HG03060 (cell line): ENCODE measurements around the gene PPP1R11.
"Not testable (repeated sequence)": the region's sequence is repeated elsewhere in the genome, so short reads cannot be mapped to it uniquely, and the experiment has no call there.

Experiments used
- ATAC-seq: cut with Tn5 transposase; IDR thresholded peaks from one replicate; pipeline ENCODE4 v1.9.1; 2021; ENCODE audit warnings: low read depth, moderate number of reproducible peaks; ENCODE audit not compliant: unreplicated experiment

The PPP1R11 gene, protein sequence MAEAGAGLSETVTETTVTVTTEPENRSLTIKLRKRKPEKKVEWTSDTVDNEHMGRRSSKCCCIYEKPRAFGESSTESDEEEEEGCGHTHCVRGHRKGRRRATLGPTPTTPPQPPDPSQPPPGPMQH

DNA sequence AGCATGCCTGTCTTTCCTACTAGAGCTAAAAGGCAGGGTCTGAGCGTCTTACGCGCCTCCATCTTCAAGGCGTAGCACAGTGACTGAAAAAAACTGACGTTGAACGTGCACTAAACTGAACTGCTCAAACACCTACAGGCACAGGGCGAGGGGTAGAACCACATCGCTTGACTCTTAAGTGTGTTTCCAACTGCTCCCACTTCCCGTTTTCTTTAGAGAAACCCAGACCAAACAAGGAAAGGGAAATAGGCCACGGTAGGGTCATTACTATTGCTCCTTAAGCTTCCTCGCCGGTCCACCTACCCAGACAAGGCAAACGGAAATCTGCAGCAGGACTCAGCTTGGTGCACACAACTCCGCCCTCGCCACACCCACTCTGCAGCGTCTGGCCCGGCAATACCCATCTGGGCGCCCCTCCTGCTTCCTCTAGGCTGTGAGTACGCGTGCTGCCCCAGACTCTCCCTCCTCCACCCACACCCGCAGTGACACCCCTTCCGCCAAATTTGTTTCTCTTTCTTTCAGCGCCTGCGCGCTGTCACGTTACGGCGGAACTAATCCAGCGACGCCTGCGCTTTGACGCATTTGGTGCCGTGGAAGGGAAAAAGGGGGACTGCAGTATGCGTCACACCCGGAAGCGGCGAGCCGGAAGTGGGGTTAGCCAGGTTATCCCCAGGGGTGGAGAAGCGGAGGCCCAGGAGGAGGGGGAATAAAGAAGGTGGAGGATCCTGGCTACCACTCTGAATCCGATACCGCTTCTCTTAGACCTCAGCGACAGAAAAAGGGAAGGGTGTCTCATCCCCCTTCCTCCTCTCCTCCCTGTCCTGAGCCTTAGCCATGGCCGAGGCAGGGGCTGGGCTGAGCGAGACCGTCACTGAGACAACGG, at the start of gene PPP1R11:
TSS of gene PPP1R11 (plus strand) at position 622 of the 883 bp plus-strand sequence. CDS start at position 835, 213 bp downstream.
- ATAC-seq: peak; percentile 90

DNA sequence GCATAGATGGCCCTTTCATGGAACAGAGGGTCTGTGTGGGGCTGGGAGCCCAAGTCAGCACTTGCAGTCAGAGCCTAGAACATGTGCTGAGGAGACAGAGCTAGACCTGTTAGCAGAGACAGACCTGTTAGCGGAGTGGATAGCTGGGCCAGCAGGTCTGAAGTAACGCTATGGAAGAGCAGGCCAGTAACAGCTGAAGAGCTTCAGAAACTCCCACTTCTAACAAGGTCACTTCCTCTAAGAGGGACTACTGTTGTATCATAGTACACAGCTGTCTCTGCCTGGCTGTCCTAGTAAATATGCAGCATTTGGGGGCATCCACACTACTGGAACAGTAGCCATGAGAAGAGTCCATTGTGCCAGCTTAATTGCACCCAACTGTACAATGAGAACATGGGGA, 47.2 kb upstream of the PPP1R11 start:
- no peak for ATAC-seq

DNA sequence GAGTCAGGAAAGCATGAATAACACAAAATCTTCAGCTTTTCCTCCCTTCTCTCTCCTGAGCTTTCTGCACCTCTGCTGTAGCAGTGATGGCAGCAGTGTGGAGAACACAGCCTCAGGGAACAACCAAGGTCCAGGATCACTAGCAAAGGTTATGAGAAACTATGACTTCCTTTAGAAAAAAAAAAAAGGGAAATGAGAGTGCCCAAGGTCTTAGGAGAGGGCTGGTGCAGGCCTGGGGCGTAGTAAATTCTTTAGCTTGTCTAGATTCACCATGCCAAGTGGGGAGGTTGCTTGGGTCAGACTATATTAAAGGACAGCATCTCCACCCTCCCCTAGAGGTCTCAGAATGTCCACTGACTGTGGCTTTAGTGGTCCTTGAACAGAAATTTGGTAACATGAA, 46.4 kb upstream of the PPP1R11 start:
- no peak for ATAC-seq

DNA sequence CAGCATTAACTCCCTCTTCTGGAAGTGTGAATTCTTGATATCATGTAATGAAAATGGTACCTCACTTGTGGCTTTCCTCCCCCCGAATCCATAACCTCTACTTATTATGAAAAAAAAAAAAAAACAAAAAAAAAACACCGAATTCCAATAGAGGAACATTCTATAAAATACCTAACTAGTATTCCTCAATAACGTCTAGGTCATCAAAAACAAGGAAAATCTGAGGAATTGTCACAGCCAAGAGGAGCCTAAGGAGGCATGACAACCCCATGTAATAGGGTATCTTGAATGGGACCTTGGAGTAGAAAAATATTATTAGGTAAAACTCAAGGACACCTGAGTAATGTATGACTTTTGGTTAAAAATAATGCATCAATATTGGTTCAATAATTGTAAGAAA, 44.8 kb upstream of the PPP1R11 start:
- no peak for ATAC-seq

DNA sequence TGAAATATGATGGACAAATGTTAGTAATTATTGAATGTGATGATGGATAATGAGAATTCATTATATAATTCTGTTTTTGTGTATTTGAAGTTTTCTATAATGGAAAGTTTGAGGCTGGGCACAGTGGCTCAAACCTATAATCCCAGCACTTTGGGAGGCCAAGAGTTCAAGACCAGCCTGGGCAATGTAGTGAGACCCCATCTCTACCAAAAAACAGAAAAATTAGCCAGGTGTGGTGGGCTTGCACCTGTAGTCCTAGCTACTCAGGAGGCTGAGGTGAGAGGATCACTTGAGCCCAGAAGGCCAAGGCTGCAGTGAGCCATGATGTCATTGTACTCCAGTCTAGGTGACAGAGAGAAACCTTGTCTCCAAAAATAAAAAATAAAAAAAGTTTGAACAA, 44.3 kb upstream of the PPP1R11 start:
- not testable (repeated sequence) for ATAC-seq

DNA sequence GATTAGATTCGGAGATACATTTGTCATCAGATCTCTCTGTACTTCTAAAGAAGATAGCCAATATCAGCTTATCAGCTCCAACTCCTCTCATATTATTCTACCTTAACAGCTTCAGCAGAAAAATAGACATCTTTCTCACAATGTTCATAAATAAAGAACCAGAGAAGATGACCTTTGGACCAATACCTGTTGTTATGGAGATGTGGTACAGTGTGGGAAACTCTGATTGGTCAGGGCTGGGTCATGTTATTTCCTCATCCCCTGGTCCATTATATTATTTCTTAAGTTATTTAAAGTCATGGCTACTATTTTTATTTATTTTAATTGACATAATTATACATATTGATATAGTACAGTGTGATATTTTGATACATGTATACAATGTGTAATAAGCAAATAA, 41.8 kb upstream of the PPP1R11 start:
- ATAC-seq: no peak

DNA sequence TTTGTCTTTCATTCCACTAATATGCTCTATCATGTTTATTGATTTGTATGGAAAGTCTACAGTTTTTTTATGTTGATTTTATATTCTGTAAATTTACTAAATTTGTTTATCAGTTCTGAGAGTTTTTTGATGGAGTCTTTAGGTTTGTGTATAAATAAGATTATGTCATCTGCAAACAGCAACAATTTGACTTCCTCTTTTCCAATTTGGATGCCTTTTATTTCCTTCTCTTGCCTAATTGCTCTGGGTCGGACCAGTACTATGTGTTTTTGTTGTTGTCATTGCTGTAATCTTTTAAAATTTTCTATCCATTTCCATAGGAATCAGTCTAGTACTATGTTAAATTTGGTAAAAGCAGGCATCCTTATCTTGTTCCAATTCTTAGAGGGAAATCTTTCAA, 37.4 kb upstream of the PPP1R11 start:
- no peak for ATAC-seq

DNA sequence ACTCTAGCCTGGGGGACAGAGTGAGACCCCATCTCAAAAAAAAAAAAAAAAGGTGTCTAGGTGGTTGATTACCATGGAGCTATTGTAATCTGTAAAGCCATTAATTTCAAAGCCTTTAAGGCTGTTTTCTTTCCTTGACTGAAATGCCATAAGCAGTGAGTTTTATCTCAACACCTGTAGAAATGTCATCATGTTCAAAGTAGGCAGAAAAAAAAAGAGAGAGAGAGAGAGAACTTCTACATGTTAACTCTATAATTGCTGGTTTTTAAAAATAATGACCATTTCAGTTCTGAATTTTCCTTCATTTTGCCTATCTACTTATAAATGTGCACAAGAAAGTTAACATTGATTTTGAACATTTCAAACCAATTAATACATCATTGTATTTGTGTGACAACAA, 35.6 kb upstream of the PPP1R11 start:
- ATAC-seq: no peak

DNA sequence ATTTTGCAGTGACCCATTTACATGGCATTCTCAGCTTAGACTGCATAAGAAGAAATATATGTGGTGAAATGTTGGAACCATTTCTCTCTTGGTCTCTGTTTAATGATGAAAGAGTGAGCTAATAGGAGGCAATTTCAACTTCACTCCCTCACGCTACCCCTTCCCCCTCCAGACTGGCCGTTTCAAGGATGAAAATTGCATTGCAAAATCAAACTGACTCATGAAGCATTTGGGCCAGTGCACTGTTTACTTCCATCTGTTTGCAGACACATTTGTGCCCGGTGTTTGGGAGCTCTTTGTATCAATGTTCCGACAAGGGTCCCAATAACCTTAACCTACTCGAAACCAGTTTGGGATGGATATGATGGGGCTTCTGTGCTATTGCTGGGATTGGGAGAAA, 33.6 kb upstream of the PPP1R11 start:
- ATAC-seq: not testable (repeated sequence)

DNA sequence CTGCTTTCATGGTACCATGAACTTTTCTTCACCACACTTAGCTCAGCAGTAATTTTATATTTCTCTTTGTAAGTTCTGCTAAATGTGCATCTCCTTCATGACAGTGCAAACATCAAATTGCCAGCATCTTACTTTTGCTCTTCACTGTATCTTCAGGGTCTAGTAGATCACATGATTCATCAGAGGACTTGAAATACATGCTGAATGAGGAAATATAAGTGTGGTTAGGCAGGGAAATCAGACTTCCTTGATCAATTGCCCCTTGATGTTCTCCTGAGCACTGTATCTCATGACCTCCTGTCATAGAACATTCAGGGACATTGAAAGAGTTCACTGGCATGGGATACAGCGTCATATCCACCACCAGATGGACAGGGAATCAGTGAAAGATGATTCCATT, 31.2 kb upstream of the PPP1R11 start:
- no peak for ATAC-seq

DNA sequence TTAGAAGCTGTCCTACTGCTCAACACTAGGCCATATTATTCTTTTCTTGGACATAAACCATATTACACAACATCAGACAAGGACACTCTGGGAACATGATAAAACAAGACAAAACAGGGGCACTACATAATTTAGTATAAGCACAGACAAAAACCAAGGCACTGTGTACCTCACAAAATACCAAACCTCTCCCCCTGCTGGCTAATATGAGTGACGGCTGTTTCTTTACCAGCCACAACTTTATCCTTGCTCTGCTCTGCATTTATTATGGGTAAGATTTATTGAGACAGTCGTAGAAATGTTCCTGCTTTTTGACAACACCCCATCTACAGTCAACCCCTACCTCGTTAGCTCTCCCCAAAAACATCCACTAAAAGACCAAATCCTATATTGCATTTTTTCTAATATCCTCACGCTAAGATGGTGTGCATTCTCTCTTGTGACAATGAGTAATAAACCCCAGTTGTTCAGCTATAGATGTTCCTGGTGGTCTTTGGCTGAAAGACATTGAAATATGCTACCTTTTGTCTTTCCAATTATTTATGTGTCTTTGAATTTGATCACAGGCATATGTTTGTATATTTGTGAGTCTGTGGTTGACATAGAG, 29.7 kb upstream of the PPP1R11 start:
- ATAC-seq: no peak

DNA sequence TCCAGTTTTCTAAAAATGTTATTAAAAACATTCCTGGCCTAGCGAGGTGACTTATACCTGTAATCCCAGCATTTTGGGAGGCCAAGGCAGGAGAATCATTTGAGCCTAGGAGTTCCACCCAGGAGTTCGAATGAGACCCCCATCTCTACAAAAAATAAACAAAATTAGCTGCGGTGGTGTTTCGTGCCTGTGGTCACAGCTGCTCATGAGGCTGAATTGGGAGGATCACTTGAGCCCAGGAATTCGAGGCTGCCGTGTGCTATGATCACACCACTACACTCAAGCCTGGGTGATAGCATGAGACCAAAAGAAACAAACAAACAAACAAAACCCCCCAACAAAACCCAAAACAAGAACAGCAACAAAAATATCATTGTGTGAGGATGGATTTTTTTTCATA, 25.8 kb upstream of the PPP1R11 start:
- ATAC-seq: no peak

DNA sequence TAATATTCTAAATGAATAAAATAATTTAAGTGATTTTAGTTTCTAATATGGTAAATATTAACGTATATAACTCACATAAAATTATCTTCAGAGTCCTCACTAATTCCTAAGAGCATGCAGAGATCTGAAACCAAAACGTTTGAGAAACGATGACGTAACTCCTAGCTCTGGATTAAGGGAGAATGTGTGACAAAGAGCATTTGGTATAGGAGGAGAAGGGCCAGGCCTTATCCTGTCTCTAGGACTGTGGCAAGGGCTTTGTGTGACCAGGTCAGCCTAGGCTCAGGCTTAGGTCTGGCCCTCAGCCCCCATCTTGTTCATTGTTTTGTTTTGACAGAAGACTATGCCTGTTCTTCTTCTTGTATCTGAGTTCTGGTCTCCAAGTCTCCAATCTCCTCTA, 25.2 kb upstream of the PPP1R11 start:
- no peak for ATAC-seq

DNA sequence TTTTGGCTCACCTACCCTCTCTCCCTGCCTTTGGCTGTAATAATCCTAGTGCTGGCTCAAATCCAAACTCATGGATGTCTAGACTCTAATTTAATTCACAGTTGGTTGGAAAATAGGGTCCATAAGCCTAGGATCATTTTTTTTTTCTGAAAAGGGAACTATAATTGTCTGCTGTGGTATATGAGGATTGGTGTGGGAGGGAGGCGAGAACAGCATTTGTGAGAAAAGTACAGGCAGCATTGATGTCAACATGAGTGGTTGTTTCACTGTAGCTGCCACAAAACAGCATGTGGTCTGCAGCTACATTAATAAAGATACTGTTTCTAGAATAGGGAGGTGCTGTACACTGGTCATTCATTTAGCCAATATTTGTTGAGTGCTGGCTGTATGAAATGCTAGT, 24.5 kb upstream of the PPP1R11 start:
- ATAC-seq: no peak

DNA sequence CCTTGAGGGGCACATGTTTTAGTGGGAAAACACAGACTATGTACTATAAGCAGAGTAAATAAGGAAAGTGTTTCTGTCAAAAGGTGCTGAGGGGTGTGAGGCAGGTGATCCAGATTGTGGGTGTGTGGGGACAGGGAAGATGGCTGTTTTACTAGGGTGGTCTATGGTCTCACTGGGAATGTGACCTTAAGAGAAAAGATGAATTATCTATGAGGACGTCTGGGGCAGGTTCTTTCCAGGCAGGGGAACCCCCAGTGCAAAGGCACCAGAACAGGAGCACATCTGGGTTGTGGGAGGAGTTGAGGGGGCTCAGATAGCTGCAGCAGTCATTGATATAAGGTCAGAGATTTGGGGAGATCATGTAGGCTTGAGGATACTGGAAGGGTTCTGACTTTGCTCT, 24.1 kb upstream of the PPP1R11 start:
- ATAC-seq: no peak

DNA sequence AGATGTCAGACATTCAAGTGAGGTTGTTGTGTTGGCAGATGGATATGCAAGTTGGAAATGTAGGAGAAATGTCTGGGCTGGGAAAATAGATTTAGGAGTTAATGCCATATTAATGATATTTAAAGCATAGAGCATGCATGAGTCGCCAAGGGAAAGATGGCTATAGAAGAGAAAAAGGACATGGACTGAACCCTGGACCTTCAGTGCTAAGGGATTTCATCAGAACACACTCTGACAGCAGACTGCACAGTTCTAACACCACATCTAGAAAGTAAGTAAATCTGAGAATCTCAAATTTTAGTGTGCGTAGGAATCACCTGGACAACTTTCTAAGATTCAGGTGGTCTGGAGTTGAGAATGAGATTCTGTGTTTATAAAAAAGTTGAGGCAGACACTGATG, 23.3 kb upstream of the PPP1R11 start:
- no peak for ATAC-seq

DNA sequence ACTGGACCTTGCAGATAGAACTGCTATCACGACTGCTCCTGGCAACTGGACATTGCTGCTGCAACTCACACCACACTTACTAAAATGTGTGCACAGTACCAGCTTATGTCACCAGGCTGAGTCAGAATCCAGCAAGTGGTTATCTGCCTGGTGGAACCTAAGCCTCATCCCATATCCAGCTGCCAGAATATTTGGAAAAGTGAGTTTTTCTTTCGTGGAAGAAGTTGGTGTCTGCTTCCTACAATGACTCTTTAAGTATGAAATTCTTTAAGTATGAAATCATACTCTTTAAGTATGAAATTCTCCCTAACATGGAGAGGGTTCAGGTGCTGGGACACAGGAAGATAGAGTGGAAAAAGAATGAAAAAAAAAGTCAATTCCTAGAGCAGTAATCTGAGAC, 22.4 kb upstream of the PPP1R11 start:
- no peak for ATAC-seq

DNA sequence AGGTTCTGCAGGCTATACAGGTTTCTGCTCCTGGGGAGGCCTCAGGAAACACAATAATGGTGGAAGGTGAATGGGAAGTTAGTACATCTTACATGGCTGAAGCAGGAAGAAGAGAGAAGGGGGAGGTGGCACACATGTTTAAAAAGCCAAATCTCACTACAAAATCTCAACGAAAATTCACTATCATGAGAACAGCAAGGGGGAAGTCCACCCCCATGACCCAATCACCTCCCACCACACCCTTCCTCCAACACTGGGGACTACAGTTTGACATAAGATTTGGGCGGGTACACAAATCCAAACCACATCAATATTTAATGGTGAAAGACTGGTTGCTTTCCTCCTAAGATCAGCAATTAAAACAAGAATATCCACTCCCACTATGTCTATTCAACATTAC, 19.8 kb upstream of the PPP1R11 start:
- ATAC-seq: no peak

DNA sequence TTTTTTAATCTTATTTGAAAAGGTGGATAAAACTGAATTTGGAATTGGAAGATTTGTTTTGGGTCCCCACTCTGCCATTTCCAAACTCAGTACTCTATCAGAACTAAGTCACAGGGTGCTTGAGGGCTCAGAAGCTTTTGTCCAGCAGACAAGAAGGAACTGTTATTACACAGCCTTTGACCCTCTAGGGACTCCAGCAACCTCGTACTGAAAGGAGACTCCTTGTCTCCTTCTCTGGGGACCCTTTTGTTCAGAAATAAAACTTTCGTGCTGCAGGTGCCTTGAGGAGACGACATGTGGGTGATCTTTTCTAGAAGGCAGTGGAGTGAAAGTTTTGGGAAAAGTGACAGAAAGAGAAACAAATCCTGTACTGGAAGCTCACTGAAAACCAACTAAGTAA, 13.3 kb upstream of the PPP1R11 start:
- ATAC-seq: no peak

DNA sequence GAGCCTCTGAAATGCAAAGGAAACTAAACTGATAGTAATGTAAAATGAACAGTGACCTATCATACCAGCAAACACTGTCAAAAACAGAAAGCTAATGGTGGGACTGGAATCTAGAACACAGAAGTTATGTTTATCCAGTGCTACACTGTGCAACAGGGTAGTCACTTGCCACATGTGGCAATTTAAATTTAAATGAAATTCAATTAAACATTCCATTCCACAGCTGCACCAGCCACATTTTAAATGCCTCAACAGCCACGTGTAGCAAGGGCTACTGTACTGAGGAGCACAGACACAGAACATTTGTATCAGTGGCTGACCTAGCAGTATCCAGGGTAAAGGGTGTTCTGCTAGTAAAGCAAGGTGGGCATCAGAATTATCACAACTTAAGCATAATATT, 11.5 kb upstream of the PPP1R11 start:
- no peak for ATAC-seq

DNA sequence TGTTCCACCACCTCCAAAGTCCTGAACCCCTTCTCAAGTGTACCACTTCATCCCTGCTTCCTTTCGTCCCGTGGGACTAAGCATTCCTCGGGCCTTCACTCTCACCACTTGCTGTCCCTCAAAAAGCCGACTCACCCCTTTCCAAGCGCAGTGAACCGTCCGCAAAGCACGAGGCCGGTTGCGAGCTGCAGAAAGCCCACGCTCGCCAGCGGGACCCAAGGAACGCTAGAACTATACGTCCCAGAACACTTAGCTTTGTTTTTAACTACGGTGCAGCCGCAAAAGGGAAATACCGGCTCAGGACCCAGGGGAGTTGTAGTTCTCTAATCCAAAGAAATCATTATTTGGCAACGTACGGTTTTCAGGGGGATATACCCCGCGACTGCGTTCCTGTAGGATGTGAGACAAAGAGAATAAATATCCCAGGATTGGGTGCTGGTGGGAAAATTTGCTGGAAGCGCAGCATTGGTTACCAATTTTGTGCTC, 6.3 kb upstream of the PPP1R11 start:
- no peak for ATAC-seq
